Activated CD4-positive, CD25-positive, alpha-beta regulatory T cell (primary cell): ENCODE data around the gene COL4A4.
"Not testable (repeated sequence)": the region's sequence is repeated elsewhere in the genome, so short reads cannot be mapped to it uniquely, and the experiment has no call there.

Source experiments
- DNase-seq, 4 experiments: peaks; one replicate each; lab custom pipeline; 2025; lab: John Stamatoyannopoulos, UW

The COL4A4 gene

DNA sequence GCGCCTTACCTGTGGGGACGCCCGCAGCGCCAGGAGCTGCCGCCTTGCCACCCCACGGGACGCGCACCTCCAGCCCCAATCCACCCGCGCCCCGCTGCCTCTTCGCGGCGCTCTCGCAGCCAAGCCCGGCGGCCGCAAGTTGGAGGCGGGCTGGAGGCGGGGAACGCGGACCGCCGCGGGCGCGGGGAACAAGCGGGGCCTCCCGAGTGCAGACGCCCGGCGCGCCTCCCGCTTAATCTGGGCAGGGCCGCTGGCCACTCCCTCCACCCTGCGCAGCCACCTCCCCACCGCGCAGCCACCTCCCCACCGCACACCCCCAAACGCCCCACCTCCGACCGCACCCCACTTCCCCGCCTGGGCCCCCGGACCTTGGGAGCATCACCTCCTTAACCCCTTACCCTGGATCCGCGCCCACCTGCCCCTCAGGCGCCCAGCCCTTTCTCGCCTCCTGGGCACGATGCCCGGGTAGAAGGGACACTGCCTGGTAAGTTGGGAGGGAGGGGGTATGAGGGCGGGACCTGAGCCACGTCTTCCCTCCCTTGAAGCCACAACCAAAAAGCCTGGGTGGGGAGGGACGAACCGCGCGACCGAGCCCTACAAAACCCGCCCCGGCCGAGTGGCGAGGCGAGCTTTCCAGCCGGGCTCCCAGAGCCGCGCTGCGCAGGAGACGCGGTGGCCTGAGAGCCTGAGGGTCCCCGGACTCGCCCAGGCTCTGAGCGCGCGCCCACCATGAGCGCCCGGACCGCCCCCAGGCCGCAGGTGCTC, at the start of gene COL4A4, which contains the start of gene COL4A3:
TSS of gene COL4A4 (minus strand) at position 208 of the 765 bp plus-strand sequence. CDS start 16,722 bp downstream, outside the sequence.
TSS of gene COL4A3 (plus strand) at position 627 of the 765 bp plus-strand sequence. CDS start at position 730, 103 bp downstream.
- DNase-seq = no peak

DNA sequence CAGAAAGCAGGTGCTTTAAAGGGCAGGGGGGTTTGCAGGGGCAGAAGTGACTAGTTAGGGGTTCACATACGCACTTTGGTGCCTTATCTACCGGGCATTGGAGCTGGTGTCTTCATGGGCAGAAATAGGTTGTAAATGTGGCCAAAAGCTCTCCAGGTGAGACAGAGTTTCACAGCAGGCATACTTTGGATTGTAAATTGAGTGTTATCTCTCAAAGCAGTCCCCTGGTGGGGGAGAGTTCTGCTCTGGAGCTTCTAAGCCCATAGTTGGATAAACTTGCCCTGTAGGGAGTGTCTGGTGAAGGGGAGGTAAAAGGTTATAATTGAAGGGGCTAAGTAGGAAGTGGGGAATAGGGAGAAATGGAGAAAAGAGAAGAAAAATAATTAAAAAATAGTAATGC, 43.6 kb upstream of the COL4A4 start:
- DNase-seq = no peak

DNA sequence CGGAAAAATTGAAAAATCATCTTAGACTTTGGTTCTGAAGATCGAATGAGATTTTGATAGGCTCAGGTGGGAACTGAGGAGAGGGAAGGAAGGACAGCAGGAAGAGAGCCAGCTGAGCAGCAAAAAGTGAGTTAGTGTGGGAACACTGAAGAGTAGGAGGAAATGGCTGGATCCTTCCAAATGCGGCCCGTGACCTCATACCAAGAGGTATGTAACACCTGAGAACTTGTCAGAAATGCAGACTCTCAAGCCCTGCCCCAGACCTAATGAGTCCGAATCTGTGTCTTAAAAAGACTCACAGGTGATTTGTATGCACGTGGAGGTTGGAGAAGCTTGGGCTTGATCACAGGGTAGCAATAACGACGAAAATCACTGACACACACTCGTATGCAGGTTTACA, 42.4 kb upstream of the COL4A4 start:
- DNase-seq = no peak

DNA sequence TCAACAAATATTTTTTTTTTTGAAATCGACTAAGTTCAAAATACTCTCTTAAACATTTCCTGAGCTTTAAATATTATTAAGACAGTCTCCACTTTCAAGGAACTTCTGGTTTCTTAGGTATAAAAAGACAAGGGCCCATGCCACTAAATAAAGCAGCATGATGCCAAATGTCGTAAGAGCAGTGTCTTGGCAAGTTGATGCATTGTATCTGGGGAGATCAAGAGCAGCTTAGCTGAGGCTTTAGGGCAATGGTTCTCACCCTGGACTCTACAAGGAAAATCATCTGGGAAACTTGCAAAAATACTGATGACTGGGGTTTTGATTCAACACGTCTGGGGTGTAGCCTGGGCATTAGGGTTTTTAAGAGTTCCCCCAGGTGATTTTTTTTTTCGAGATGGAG, 41.7 kb upstream of the COL4A4 start:
- no peak for DNase-seq

DNA sequence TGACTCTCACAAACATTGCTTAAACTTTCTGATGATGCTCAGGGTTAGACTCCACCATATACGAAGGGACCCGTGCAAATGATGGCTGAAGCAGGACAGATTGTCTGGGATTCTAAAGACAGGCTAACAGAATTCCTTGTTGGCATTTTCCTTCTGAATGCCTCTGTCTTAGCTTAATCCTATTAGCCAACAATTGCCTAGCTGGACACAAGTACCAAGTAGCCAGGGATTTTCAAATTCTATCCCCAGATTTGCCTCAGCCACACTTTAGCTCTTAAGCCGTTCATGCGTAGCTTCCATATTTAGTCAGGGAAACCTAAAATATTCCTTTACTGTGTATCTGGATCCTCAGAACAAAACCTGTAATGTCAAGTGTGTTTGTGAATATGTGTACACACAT, 40.4 kb upstream of the COL4A4 start:
- DNase-seq = no peak

DNA sequence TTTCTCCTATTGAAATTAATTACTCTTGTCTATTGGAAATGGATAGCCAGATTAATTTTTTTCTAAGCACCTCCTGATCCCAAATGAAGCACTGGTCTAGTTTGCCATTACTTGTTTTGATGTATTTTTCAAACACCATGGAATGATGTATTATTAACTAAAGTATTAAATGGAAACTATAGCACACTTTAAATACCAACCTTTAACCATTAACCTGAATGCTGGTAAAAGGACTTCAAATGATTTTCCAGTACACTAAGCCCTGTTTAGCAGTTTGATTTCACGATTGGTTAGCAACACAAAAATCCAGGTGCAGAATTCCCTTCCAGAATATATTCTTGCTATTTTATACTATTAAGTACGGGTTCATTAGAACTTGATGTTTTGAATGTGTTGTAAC, 37.8 kb upstream of the COL4A4 start:
- DNase-seq = no peak

DNA sequence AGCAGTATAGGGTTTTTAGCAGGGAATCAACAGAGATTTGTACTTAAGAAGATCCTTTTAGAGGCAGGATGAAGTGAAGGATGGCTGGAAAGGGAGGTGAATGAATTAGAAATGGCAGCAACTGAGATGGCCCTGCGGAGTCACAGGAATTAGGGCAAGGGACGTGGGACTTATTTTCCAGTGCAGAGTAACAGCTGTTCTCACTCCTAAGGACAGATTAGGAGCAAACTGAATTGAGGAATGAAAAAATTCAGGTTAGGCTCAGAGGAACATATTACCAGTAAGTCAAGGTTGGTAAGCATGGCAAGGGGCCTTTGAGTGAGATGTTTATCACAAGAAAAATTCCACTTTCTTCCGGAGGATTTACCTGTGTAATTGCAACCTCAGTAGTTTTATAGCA, 34.9 kb upstream of the COL4A4 start:
- DNase-seq = no peak

DNA sequence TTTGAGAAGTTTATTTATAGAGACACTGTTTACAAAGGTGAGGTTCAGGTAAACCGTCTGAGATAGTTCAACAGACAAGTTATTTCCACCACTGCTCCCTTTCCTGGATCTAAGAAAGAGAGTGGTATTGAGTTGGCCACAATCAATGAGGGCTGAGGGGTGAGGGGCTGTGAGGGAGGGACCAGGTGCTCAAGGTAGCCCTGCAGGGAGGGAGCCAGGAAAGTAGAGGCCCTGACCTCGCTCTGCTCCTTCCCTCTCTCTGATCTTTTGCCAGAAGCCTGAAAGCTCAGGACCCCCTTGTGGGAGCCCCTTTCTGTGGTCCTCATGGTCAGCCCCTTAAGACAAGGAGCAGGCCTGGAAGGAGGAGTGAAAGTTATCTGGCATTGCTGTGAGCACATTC, 30.2 kb upstream of the COL4A4 start:
- no peak for DNase-seq

DNA sequence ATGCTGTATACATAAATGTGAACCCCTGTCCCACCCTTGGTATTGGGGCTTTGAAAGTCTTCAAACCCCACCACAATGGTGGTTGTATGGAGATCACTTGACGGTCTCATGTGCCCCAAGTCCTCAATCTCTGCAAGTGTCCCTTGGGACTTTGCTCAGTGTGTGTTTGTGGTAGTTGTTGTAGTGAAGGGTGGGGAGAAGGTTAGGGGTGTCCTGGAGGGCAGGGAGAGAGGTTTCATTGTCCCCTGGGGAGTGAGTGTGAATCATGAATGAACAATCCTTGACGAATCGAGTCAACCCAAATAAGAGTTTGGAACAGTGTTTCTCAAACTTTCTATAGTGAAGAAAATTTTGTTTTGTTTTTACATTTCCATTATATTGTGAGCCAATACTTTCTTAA, 28.5 kb upstream of the COL4A4 start:
- DNase-seq = no peak

DNA sequence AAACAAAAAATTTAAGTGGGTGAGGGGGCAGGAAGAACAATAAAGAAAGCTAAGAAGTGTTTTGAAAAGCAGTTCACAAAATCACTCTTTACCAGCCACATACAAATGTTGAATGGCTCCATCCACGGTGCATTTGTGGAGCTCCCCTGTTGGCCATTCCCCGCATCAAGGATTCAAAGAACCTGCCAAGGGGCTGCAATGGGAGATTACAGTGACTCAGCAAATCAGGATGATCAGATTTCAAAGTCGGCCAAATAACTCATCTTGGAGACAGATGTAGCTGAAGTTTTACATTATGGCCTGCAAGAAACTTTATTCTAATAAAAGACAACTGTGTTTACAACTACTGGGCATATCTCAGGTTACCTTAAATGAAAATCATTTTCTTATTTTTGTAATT, 27.4 kb upstream of the COL4A4 start:
- DNase-seq = no peak

DNA sequence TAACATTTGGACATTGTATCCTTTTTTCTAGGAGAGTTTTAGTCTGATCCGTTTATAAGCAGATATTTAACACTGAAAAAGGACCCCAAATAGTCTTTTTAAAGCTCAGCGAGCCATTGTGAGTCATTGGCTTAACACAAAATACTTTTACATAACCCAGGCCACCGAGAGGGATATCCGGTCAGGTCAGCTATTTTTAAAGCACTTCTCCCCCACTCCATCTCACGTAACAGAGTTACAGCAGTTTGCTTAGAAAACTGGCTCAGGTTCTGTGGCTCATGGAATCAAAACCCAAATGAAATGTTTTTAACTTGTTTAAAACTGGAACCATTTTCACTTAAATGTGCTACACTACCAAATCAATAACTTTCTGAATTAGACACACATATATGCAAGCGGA, 24.3 kb upstream of the COL4A4 start:
- DNase-seq = no peak

DNA sequence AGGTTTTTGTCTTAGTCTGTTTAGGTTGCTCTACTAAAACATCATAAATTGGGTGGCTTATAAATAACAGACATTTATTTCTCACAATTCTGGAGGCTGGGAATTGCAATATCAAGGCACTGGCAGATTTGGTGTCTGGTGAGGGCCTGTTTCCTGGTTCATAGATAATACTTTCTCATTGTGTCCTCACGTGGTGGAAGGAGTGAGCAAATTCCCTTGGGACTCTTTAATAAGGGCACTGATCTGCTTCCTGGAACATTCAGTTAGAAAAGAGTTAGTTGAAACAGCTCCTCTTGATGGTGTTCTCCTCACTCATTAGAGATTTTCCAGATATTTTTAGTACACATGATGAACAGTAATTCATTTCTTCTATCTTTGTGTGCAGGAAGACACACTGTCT, 22.7 kb upstream of the COL4A4 start:
- no peak for DNase-seq

DNA sequence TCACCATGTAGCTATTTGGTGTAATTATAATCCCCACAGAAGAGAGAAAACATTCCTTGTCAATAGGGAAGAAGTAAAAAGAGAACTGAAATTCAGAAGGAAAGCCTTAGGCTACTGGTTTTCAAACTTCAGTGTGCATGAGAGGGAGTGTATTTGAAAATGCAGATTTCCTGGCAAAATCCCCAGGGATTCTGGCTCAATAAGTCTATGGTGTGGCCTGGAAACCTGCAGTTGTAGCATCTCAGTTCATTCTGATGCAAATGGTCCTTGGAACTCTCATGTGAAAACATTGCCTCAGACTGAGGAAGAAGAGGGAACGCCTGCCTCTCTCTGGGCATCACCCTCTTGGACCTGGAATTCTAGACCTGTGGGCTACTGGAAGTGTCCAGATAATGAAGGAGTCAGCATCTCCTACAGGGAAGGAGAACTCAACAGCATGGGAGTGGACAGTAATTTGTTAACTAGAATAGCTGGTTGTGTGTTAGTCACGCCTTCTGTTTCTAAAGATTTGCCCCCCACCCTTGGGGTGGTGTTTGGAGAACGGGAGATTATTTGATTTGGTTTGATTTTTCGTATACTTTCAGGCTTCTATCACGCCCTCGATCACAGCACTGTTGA, 21.7 kb upstream of the COL4A4 start:
- no peak for DNase-seq

DNA sequence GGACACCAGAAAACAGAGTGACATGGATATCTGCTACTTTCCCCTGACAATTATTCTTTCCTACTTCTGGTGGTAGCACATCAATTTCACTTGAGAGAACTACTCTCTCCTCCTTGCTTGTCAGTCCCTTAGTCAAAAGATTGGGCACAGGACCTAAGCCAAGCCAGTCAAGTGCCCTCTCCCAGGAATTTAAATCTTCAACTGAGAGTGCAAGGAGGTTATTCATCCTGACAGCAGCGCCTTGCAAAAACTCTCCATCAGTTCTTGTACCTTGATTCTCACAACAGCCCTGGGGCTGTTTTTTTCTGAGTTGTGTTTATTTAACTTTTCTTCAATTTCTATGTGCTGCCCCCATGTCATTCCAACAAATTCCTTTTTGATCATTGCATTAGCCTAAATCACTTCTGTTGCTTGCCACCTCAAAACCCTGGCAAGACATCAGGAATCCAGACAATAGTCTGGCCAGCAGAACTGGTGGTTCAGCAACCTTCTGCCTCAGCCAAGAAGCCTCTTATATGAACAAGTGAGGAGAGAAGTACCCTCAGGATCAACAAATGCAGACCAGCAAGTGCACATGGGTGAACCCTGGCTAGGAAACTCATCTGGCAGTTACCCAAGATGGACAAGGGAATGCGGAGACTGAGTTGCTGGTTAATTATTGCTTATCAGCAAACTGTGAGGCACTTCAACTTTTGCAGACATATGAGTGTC, 19.8 kb upstream of the COL4A4 start:
- DNase-seq = no peak

DNA sequence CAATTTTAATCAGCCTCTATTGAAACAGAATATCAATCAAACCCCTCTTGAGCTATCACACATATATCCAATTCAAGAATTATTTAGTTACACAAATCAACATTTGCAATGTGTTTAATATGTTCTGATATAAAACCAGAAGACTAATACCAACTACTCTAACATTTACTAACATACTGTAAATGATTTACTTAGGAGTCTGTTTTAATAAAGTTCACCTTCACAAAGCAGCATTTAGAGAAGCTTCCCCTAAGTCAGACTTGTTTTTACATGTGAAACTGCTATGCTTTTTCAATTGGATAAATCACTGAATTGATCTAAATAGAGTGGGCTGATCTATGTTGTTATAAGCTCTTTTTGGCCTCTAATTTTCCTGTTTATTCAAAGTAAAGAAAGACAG, 18.8 kb upstream of the COL4A4 start:
- DNase-seq = no peak

DNA sequence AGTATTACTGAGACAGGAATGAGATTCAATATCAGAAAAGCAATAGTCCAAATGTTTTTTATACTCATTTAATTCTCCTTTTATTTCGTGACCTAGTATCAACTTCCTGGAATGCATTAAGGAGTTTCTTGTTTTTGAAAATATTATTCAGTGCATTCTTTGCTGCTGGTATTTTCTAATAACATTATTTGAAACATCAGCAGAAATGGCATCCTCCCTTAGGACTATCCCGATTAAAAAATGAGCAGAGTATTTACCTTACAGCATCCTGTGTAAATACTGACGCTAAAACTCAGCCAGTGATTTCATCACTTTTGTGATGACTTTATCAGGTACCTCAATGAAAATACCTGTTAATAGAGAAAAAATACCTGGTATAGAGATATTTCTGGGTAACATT, 16.8 kb upstream of the COL4A4 start:
- DNase-seq = no peak

DNA sequence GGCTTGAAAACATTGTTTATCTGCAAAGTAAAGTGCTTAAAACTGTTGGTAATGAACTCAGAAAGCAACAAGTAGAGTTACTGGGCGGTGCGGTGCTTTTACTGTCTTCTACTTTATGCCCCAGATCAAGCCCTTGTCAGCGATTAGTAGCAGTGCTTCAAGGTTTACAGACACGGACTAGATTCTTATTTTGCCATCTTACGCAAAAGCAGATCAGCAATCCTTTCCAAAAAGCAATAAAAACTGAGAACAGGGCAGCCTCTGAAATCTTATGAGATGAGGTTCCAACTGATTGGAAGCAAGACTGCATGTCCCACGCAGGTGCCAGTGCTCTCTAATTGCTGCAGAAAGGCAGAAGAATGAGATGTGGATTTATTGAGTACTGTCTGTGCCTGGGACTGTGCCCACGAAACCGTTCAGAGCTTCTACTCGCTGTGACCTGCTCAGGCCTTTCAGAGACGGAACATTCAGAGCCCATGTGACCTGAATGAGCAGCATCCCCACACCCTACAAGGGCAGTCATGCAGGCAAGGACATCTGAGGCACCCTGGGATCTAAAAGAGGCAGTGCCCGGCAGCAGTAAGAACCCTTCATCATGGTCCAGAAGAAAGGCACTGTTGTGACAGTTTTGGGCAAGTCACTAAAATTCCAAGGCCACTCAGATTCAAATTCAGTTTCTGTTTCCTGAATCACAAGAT, 16.1 kb upstream of the COL4A4 start:
- DNase-seq = no peak

DNA sequence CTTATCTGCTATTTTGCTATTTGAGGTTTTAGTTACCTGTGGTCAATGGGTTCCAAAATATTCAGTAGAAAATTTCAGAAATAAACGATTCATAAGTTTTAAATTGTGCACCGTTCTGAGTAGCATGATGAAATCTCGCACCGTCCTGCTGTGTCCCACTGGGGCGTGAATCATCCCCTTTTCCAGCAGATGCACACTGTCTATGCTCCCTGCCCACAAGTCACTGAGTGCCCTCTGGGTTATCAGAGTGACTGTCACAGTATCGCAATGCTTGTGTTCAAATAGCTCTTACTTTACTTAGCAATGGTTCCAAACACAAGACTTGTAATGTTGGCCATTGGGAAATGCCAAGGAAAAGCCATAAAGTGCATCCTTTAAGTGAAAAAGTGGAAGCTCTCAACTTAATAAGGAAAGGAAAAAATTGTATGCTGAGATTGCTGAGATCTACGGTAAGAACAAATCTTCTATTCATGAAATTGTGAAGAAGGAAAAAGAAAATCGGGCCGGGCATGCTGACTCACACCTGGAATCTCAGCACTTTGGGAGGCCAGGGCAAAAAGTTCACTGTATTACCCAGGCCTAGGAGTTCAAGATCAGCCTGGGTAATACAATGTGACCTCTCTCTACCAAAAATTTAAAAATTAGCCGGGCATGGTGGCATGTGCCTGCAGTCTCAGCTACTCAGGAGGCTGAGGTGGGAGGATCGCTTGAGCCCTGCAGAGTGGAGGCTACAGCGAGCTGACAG, 13.8 kb upstream of the COL4A4 start:
- DNase-seq = no peak

DNA sequence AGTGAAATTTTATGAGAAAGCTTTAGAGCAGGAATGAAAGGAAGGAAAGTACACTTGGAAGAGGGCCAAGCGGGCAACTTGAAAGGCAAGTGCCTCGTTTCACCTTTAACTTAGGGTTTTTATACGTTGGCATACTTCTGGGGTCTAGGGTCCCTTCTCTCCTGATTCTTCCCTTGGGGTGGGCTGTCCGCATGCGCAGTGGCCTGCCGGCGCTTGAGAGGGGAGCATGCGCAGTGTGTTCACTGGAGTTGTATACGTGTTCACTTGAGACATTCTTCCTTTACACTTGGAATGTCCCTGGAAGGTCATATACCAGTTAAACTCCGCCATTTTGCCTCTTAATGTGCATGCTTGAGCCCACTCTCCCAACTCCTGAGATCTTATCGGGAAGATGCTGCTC, 7.8 kb upstream of the COL4A4 start:
- not testable (repeated sequence) for DNase-seq

DNA sequence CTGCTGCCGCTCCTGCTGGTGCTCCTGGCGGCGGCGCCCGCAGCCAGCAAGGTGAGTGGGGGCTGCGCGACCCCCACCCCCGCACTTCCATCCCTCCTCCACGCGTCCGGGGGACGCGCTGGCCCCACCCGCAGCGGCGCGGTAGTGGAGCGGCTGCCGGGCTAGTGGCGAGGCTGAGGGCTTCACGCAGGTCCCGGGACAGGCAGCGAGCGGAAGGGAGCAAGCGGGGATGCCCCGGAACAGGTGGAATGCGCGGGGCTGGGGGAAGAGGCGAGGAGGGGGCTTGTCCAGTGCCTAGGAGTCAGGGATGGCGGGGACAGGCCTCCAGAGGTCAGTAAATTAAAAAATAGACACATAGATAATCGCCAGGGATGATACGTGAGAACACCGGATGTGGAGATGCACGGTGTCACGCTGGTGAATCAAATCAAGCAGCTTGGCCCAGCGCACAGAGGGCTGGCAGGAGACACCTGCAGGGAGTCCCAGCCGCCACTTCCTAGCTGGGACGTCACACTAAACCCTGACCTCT, 822 bp upstream of the COL4A4 start:
- no peak for DNase-seq

DNA sequence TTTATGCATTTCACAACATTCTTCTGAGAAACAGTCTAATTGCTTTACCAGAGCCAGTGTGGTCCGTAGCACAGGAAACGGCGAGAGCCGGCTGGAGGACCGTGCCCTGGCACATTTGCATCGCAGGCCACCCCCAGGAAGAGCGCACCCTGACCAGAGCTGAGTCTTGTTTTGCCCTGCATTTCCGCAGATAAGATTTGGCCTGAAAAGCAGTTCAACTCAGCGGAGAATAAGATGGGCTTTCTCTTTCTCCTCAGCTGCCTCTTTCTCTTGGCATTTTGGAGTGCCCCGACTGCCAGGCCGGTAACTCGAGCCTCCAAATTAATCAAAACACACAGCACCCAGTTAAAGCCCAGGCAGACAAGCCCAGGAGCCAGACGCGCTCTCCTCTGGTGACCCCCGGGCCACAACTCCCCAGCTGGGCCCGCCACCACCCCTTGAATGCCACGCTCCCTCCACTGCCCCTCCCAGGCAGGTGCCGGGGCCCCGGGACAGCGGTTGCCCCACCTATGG, 464 bp downstream of the COL4A4 start:
- DNase-seq = no peak
